Caco-2 (cell line): ENCODE results near the gene PLCB4. TPM values are rescaled to one million over a fixed set of nuclear protein-coding genes. Genes with fewer than 3 reads are reported as not detected.

Experiments
- BruUV-seq: library from RNA; stranded (reverse); fragments of 400-500 nt; replicated peaks from 2 replicates; lab custom pipeline; 2021; lab: Mats Ljungman, UMichigan
- CTCF ChIA-PET: fragments of 300-600 bp; sonication (Branson Sonifier 250); formaldehyde crosslinking; loops from one replicate; lab custom pipeline; 2022; ENCODE audit warnings: antibody characterized with exemption; lab: Charles Lee
- POLR2A ChIA-PET: fragments of 300-600 bp; sonication (Branson Sonifier 250); formaldehyde crosslinking; loops from one replicate; lab custom pipeline; 2022; ENCODE audit warnings: antibody characterized with exemption; lab: Charles Lee
- DNase-seq, 2 experiments: peaks; one replicate each; pipeline versions ENCODE4 v3.0.0 to v3.0.0-alpha.2; 2020 to 2022
- H3K27me3 ChIP-seq: replicated peaks from 2 replicates; pipeline ENCODE4 v1.6.0; 2011; ENCODE audit warnings: low read length; ENCODE audit not compliant: control insufficient read depth, insufficient read depth
- H3K36me3 ChIP-seq: 2 replicates; pipeline ENCODE4 v1.5.1; 2011; ENCODE audit warnings: low read length; ENCODE audit not compliant: control insufficient read depth, insufficient read depth
- H3K4me1 ChIP-seq: fragments of 250-450 bp; sonication (Bioruptor Pico); 2 replicates; pipeline ENCODE4 v1.5.1; 2020; ENCODE audit warnings: mild to moderate bottlenecking
- H3K4me3 ChIP-seq: 2 replicates; pipeline ENCODE4 v1.5.1; 2011; ENCODE audit warnings: low read depth, mild to moderate bottlenecking, control low read depth, low read length
- H3K9me3 ChIP-seq: fragments of 250-450 bp; sonication (Bioruptor Pico); 2 replicates; pipeline ENCODE4 v1.5.1; 2020; ENCODE audit warnings: mild to moderate bottlenecking, moderate library complexity
- H3K27ac Mint-ChIP-seq: one replicate; pipeline ENCODE4 v1.8.0; 2022; ENCODE audit warnings: mixed read lengths; ENCODE audit not compliant: unreplicated experiment
- H3K27me3 Mint-ChIP-seq: one replicate; pipeline ENCODE4 v1.8.0; 2022; ENCODE audit warnings: mixed read lengths; ENCODE audit not compliant: insufficient read depth, unreplicated experiment
- H3K36me3 Mint-ChIP-seq: one replicate; pipeline ENCODE4 v1.8.0; 2022; ENCODE audit warnings: mild to moderate bottlenecking, mixed read lengths; ENCODE audit not compliant: insufficient read depth, unreplicated experiment
- H3K4me1 Mint-ChIP-seq: one replicate; pipeline ENCODE4 v1.8.0; 2022; ENCODE audit warnings: low read depth, mixed read lengths; ENCODE audit not compliant: unreplicated experiment
- H3K4me3 Mint-ChIP-seq: one replicate; pipeline ENCODE4 v1.8.0; 2022; ENCODE audit warnings: mild to moderate bottlenecking, moderate library complexity, mixed read lengths; ENCODE audit not compliant: unreplicated experiment
- H3K9me3 Mint-ChIP-seq: one replicate; pipeline ENCODE4 v1.8.0; 2022; ENCODE audit warnings: mixed read lengths; ENCODE audit not compliant: unreplicated experiment
- CTCF ChIP-seq, 2 experiments: fragments of 200-600 bp in 1 of 2; IDR thresholded peaks; 1 replicate in 1 of 2; 2 replicates in 1 of 2; pipeline versions ENCODE4 v1.5.1 to v1.8.0; 2011 to 2022; ENCODE audit warnings: antibody characterized with exemption in 1 of 2, control low read depth in 1 of 2, inconsistent platforms in 1 of 2, low read depth in 1 of 2, low read length in 1 of 2, mild to moderate bottlenecking in 1 of 2, moderate library complexity in 1 of 2; ENCODE audit not compliant: insufficient read depth in 1 of 2, severe bottlenecking in 1 of 2, unreplicated experiment in 1 of 2
- intact Hi-C: fragments of 100-400 bp; cut with micrococcal nuclease; formaldehyde crosslinking; loops from one replicate; pipeline ENCODE4 v1.10.0; 2022; ENCODE audit not compliant: unreplicated experiment
- total RNA-seq: library from RNA; stranded (reverse); gene quantifications from 2 replicates; pipeline ENCODE4 v1.2.3, GENCODE V29; 2022

The PLCB4 gene
- total RNA-seq, 1 experiment from 2014 or later, result 3.0 TPM

GRCh38 chr20:9412309-9412708 is 343.4 kb downstream of the PLCB4 start:
- intact Hi-C loops, result no loop called here
- H3K4me3 ChIP-seq, result no peak overlapping the region
- TF ChIP-seq CTCF (IDR thresholded peaks at IDR 0.05; ENCODE audit: insufficient read depth in 1 of 2, low read depth in 1 of 2, low read length in 1 of 2, severe bottlenecking in 1 of 2, unreplicated experiment in 1 of 2), result no peak
- no peak overlapping the region for H3K27ac Mint-ChIP-seq
- DNase-seq, result no peak
- H3K4me1 ChIP-seq, result no peaks in the 10 kb centered on the region
- peaks cover 6% of the 10 kb centered on the region for H3K27me3 Mint-ChIP-seq
- no peaks in the 10 kb centered on the region for H3K27me3 ChIP-seq
- H3K4me3 Mint-ChIP-seq, result no peak overlapping the region
- no TSS peak for BruUV-seq
- no peaks in the 10 kb centered on the region for H3K9me3 ChIP-seq
- no peaks in the 10 kb centered on the region for H3K4me1 Mint-ChIP-seq
- no peaks in the 10 kb centered on the region for H3K36me3 ChIP-seq
- H3K9me3 Mint-ChIP-seq, result no peaks in the 10 kb centered on the region
- POLR2A ChIA-PET, result no interaction called here
- CTCF ChIA-PET, result interaction anchor here (0.6 kb wide), 1 partner anchor 60 kb away, joined by 3 read pairs; no protein-coding TSS in a partner anchor
- H3K36me3 Mint-ChIP-seq, result no peaks in the 10 kb centered on the region

GRCh38 chr20:9413001-9413400 is 344.1 kb downstream of the PLCB4 start:
- H3K4me3 ChIP-seq, result no peak overlapping the region
- Mint-ChIP-seq H3K4me1 (no peaks in the 10 kb centered on the region), H3K4me3 (no peak overlapping the region), H3K9me3 (no peaks in the 10 kb centered on the region), H3K36me3 (no peaks in the 10 kb centered on the region), H3K27me3 (peaks cover 6% of the 10 kb centered on the region), H3K27ac (no peak overlapping the region)
- no peaks in the 10 kb centered on the region for H3K9me3 ChIP-seq
- BruUV-seq, result no TSS peak
- ChIA-PET POLR2A (no interaction called here), CTCF (no interaction called here)
- no peaks in the 10 kb centered on the region for H3K36me3 ChIP-seq
- no peaks in the 10 kb centered on the region for H3K4me1 ChIP-seq
- intact Hi-C loops, result no loop called here
- no peaks in the 10 kb centered on the region for H3K27me3 ChIP-seq
- no peak for DNase-seq
- TF ChIP-seq CTCF (IDR thresholded peaks at IDR 0.05; ENCODE audit: insufficient read depth in 1 of 2, low read depth in 1 of 2, low read length in 1 of 2, severe bottlenecking in 1 of 2, unreplicated experiment in 1 of 2), result no peak

- TF ChIP-seq CTCF (IDR thresholded peaks at IDR 0.05; ENCODE audit: insufficient read depth in 1 of 2, low read depth in 1 of 2, low read length in 1 of 2, severe bottlenecking in 1 of 2, unreplicated experiment in 1 of 2), result no peak
- H3K4me3 ChIP-seq, result no peak overlapping the region
- no peaks in the 10 kb centered on the region for H3K9me3 Mint-ChIP-seq
- no peak for DNase-seq
- H3K36me3 Mint-ChIP-seq, result no peaks in the 10 kb centered on the region
- ChIA-PET POLR2A (no interaction called here), CTCF (no interaction called here)
- H3K4me1 Mint-ChIP-seq, result no peaks in the 10 kb centered on the region
- no peak overlapping the region for H3K4me3 Mint-ChIP-seq
- intact Hi-C loops, result no loop called here
- H3K27ac Mint-ChIP-seq, result no peak overlapping the region
- H3K9me3 ChIP-seq, result no peaks in the 10 kb centered on the region
- H3K27me3 ChIP-seq, result no peaks in the 10 kb centered on the region
- H3K4me1 ChIP-seq, result no peaks in the 10 kb centered on the region
- H3K36me3 ChIP-seq, result no peaks in the 10 kb centered on the region
- no TSS peak for BruUV-seq
- peaks cover 6% of the 10 kb centered on the region for H3K27me3 Mint-ChIP-seq
These were observed 346.5 kb downstream of the PLCB4 start for GRCh38 chr20:9415426-9415825.
